ENCODE results near the gene EXOC6B.

EXOC6B gene

DNA sequence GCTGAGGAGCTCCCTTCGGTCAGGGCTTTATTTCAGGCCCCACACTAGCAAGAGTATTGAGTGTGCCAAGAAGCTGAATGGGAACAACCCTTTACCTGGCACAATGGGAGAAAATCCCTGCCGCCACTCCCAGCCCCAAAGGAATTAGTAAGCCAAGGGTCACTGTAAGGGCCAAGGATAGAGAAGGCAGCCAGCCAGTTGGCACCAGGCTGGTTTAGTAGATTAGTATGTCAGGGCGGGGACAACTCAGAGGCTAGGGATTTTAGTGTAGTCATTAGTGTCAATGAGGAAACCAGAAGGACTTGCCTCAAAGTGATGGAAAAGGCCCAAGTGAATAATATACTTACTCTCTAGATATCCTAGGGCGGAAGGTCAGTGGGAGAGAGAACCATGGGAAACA, 643.3 kb downstream of the EXOC6B start:
- Histone ChIP-seq H3K36me3 (ENCODE audit: control insufficient read depth in 2 of 2, insufficient read depth in 1 of 2, low read length in 2 of 2) (peaks cover 0 to 19% of the 10 kb centered on the region in 2 experiments; a peak in 1 of 3 replicates), H3K9me3 (ENCODE audit: control insufficient read depth, insufficient read depth, low read depth, low read length) (no peaks in the 10 kb centered on the region), H3K27ac (ENCODE audit: extremely low read depth, low read depth, low read length) (no peak overlapping the region), H3K4me1 (ENCODE audit: control insufficient read depth, insufficient read depth, low read length) (no peaks in the 10 kb centered on the region), H3K4me3 (ENCODE audit: low read depth, low read length) (no peak overlapping the region)
- ChIA-PET CTCF (interaction anchor here (0.6 kb wide), 1 partner anchor 444 kb away, joined by 3 read pairs; no protein-coding TSS in a partner anchor), POLR2A (no interaction called here)
- TF ChIP-seq, protein P1, sequence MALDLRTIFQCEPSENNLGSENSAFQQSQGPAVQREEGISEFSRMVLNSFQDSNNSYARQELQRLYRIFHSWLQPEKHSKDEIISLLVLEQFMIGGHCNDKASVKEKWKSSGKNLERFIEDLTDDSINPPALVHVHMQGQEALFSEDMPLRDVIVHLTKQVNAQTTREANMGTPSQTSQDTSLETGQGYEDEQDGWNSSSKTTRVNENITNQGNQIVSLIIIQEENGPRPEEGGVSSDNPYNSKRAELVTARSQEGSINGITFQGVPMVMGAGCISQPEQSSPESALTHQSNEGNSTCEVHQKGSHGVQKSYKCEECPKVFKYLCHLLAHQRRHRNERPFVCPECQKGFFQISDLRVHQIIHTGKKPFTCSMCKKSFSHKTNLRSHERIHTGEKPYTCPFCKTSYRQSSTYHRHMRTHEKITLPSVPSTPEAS (tag by site-specific recombination; IDR thresholded peaks at IDR 0.05), result no peak
- TF ChIP-seq KLF16 (tag by site-specific recombination; IDR thresholded peaks at IDR 0.05), result no peak
- no peak for TF ChIP-seq ZBTB48 (tag by site-specific recombination; IDR thresholded peaks at IDR 0.05)
- TF ChIP-seq ZNF654 (tag by site-specific recombination; IDR thresholded peaks at IDR 0.05; ENCODE audit: low read depth), result no peak
- no peak for TF ChIP-seq ZNF266 (tag by site-specific recombination; IDR thresholded peaks at IDR 0.05; ENCODE audit: low read depth)
- TF ChIP-seq ZNF324 (tag by site-specific recombination; IDR thresholded peaks at IDR 0.05), result no peak
- TF ChIP-seq, protein P2, sequence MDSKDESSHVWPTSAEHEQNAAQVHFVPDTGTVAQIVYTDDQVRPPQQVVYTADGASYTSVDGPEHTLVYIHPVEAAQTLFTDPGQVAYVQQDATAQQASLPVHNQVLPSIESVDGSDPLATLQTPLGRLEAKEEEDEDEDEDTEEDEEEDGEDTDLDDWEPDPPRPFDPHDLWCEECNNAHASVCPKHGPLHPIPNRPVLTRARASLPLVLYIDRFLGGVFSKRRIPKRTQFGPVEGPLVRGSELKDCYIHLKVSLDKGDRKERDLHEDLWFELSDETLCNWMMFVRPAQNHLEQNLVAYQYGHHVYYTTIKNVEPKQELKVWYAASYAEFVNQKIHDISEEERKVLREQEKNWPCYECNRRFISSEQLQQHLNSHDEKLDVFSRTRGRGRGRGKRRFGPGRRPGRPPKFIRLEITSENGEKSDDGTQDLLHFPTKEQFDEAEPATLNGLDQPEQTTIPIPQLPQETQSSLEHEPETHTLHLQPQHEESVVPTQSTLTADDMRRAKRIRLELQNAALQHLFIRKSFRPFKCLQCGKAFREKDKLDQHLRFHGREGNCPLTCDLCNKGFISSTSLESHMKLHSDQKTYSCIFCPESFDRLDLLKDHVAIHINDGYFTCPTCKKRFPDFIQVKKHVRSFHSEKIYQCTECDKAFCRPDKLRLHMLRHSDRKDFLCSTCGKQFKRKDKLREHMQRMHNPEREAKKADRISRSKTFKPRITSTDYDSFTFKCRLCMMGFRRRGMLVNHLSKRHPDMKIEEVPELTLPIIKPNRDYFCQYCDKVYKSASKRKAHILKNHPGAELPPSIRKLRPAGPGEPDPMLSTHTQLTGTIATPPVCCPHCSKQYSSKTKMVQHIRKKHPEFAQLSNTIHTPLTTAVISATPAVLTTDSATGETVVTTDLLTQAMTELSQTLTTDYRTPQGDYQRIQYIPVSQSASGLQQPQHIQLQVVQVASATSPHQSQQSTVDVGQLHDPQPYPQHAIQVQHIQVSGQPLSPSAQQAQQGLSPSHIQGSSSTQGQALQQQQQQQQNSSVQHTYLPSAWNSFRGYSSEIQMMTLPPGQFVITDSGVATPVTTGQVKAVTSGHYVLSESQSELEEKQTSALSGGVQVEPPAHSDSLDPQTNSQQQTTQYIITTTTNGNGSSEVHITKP (tag by site-specific recombination; IDR thresholded peaks at IDR 0.05), result no peak
- TF ChIP-seq ZNF843 (tag by site-specific recombination; IDR thresholded peaks at IDR 0.05), result no peak
- TF ChIP-seq, protein P3, sequence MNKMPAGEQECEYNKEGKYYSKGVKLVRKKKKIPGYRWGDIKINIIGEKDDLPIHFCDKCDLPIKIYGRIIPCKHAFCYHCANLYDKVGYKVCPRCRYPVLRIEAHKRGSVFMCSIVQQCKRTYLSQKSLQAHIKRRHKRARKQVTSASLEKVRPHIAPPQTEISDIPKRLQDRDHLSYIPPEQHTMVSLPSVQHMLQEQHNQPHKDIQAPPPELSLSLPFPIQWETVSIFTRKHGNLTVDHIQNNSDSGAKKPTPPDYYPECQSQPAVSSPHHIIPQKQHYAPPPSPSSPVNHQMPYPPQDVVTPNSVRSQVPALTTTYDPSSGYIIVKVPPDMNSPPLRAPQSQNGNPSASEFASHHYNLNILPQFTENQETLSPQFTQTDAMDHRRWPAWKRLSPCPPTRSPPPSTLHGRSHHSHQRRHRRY (tag by site-specific recombination; IDR thresholded peaks at IDR 0.05), result no peak
- TF ChIP-seq ZXDB (tag by site-specific recombination; IDR thresholded peaks at IDR 0.05), result no peak
- no peak for TF ChIP-seq ZNF19 (tag by site-specific recombination; IDR thresholded peaks at IDR 0.05; ENCODE audit: low read depth)
- no peak for TF ChIP-seq ZNF791 (tag by site-specific recombination; IDR thresholded peaks at IDR 0.05)
- TF ChIP-seq ZBTB17 (tag by site-specific recombination; IDR thresholded peaks at IDR 0.05), result no peak
- TF ChIP-seq KLF8 (tag by site-specific recombination; IDR thresholded peaks at IDR 0.05), result no peak
- no peak for TF ChIP-seq TCF7L2 (IDR thresholded peaks at IDR 0.05; ENCODE audit: borderline replicate concordance, low read depth, low read length)
- no peak for TF ChIP-seq KLF9 (tag by site-specific recombination; IDR thresholded peaks at IDR 0.05; ENCODE audit: low read depth)
- TF ChIP-seq, protein P4, sequence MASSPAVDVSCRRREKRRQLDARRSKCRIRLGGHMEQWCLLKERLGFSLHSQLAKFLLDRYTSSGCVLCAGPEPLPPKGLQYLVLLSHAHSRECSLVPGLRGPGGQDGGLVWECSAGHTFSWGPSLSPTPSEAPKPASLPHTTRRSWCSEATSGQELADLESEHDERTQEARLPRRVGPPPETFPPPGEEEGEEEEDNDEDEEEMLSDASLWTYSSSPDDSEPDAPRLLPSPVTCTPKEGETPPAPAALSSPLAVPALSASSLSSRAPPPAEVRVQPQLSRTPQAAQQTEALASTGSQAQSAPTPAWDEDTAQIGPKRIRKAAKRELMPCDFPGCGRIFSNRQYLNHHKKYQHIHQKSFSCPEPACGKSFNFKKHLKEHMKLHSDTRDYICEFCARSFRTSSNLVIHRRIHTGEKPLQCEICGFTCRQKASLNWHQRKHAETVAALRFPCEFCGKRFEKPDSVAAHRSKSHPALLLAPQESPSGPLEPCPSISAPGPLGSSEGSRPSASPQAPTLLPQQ (tag by site-specific recombination; IDR thresholded peaks at IDR 0.05), result no peak
- TF ChIP-seq ZNF37A (tag by site-specific recombination; IDR thresholded peaks at IDR 0.05), result no peak

DNA sequence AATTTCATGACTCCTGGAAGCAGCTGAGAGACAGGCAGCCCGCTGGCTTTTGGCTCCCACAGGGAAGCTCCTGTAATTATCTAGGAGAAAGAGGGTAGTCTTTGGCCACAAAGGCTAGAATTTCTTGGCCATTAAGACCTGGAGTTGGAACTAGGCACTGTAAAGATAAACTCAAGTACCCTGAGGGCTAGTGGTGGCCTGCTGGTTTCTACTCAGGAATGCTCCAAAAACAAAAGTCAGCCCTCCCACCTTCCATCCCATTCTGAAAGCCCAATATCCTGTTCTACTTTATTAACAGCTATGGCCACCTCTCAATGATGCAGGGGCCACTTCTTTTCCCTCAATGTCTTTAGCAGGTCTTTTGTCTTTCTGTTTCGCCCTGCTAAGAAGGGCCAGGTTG, 644.2 kb downstream of the EXOC6B start:
- H3K36me3 ChIP-seq (ENCODE audit: control insufficient read depth in 2 of 2, insufficient read depth in 1 of 2, low read length in 2 of 2), result peaks cover 0 to 23% of the 10 kb centered on the region in 2 experiments; a peak in 1 of 3 replicates
- TF ChIP-seq, protein P5, sequence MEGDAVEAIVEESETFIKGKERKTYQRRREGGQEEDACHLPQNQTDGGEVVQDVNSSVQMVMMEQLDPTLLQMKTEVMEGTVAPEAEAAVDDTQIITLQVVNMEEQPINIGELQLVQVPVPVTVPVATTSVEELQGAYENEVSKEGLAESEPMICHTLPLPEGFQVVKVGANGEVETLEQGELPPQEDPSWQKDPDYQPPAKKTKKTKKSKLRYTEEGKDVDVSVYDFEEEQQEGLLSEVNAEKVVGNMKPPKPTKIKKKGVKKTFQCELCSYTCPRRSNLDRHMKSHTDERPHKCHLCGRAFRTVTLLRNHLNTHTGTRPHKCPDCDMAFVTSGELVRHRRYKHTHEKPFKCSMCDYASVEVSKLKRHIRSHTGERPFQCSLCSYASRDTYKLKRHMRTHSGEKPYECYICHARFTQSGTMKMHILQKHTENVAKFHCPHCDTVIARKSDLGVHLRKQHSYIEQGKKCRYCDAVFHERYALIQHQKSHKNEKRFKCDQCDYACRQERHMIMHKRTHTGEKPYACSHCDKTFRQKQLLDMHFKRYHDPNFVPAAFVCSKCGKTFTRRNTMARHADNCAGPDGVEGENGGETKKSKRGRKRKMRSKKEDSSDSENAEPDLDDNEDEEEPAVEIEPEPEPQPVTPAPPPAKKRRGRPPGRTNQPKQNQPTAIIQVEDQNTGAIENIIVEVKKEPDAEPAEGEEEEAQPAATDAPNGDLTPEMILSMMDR (tag by site-specific recombination; IDR thresholded peaks at IDR 0.05), result no peak
- peak; percentile 49; the same call in 1 of the 2 replicates for TF ChIP-seq TRIM28 (IDR thresholded peaks at IDR 0.05; ENCODE audit: borderline replicate concordance, low read length)
- ChIA-PET POLR2A (no interaction called here), CTCF (no interaction called here)
- H3K4me3 ChIP-seq (ENCODE audit: low read depth, low read length), result no peak overlapping the region
- H3K27ac ChIP-seq (ENCODE audit: extremely low read depth, low read depth, low read length), result no peak overlapping the region
- H3K4me1 ChIP-seq (ENCODE audit: control insufficient read depth, insufficient read depth, low read length), result no peaks in the 10 kb centered on the region
- H3K9me3 ChIP-seq (ENCODE audit: control insufficient read depth, insufficient read depth, low read depth, low read length), result no peaks in the 10 kb centered on the region
